Activated effector memory CD4-positive, alpha-beta T cell treated with anti-CD3 and anti-CD28 coated beads, Interleukin-2, amount 50 U/mL, for 16 hours (primary cell): ENCODE measurements around the gene SSBP3.

Experiments used
- DNase-seq: peaks from one replicate; pipeline ENCODE4 v3.0.0-alpha.2; 2020

The SSBP3 gene

GRCh38 chr1:54409156-54410142 lies 3.3 kb upstream of the SSBP3 start:
- no peak for DNase-seq

DNA sequence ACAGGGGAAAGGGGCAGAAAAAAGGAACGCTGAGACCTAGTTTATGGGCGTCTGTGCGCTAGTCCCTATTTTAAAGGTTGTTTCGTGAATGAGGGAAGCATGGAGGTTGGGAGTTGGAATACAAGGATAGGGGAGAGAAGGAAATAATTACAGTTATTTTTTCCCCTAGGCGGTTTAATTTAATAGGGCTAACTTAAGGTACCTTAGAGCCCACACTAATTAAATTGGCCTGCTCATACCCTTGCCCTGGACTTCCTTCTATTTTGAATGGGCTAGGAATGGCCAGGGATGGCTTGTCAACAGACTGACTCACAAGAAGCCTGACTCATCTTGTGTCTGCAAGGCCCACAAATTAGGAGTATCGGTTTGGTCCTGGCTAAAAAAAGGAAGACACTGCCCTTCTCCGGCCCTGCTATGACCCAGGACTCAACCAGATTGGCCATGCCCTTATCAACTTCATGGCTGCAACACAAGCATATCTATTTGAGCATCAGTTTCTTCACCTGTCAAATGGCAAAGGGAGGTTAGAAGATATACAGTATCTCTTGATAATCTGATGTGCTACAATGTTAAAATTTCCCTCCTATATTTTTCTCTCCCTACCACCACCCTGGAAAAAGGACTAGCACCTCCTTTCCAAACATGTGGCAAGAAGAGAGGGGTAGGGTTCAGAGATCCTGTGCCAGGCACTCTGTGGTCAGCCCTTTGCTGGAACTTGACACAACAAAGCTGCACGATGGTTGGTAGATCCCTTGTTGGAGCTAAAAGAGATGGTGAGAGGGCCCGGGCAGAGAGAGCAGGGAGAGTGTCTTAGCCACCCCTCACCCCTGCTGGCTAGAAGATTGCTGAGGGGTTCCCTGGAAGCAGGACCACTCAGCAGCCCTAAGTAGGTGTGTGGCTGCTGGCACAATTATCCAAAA lies 2.2 kb upstream of the SSBP3 start:
- no peak for DNase-seq

GRCh38 chr1:54407404-54408146 lies 1.4 kb upstream of the SSBP3 start:
- peak; percentile 84 for DNase-seq

DNA sequence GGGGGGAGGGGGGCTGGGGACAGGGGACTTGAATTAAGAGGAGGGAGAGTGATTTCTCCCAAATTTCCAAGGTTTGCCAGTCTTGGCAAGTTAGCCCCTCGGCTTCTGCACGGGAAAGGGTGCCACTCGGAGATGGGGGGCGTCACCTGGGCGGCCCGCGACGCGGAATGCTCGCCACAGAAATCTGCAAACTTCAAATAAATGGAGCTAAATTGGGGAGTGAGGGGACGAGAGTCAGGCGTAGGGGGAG lies 885 bp upstream of the SSBP3 start:
- DNase-seq: no peak

GRCh38 chr1:54405898-54406293 lies 298 bp downstream of the SSBP3 start:
- DNase-seq: no peak

- DNase-seq: peak; percentile 67
Measured at GRCh38 chr1:54404939-54405897, 976 bp downstream of the SSBP3 start.

DNA sequence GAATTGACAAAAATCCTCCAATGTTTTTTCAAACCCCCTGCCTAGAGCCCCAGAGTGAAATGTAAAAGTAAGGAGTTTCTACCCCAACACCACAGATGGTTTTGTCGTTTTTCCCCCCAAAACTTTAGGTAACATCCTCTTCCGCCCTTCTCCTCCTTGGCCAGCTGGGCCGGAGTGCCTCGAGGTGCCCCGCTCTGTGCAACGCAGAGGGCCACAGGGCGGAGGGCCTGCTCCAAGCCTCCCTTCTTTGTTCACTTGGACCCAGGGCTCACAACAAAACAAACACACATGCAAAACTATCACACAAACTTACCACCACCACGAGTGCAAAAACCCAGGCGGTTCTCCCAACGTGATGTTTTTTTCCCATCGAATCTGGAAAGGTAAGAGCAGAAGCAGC lies 1.9 kb downstream of the SSBP3 start:
- no peak for DNase-seq

GRCh38 chr1:54403808-54404261 lies 2.4 kb downstream of the SSBP3 start:
- no peak for DNase-seq

DNA sequence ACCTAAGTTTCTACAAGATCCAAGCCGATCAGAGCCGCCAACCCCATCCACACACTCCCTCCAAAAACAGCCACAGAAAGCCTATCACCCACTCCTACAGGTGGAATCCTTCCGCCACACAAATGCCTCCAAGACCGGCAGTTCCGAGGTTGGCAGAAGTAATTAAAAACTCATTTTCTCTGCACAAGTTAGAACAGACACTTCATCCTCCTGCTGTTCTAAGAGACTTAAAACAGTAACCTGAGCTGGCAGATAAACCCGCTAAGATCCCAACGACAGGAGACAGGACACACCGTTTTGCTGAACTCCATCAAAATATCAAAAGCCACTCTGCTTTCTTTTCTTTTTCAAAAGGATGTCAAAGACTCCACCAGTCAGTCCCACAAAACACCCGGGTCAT lies 2.8 kb downstream of the SSBP3 start:
- no peak for DNase-seq

DNA sequence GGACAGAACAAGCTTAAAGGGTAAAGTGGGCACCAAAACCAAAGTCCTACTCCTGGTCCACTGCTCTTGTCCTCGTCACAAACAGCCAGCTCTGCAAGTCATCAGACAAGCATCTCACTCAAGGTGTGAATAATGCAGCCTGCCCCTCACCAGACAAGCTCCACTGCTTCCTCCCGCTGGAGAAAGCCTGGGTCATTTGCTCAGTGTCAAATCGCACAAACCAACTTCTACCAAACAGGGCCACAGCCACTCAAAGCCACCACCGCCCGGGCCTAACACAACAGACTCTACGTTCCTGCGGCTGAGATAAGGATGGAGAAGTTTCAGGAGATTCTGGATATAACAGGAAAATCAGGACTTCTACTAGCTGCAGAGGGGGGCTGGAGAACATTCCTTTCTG lies 3.3 kb downstream of the SSBP3 start:
- DNase-seq: no peak

DNA sequence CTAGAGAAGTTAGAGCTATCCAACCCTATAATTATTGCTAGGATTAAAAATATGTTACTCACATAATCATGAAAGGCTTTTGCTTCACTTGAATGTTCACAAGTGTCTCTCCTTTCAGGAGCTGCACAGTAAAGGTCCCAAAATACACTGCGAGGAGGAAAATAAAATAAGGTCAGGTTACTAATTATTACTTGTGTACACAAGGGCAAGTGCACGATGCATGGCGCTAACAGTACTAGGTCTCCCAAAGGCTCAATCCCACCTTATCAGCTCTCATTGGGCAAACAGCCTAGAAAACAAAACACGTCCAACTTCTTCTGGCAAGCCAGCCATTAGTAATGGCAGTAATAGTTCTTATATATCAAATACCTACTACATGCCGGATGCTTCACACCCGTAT lies 4.4 kb downstream of the SSBP3 start:
- DNase-seq: no peak

- DNase-seq: no peak
Measured at GRCh38 chr1:54400329-54400728, 5.9 kb downstream of the SSBP3 start.

- DNase-seq: no peak
Measured at GRCh38 chr1:54399765-54400164, 6.4 kb downstream of the SSBP3 start.

DNA sequence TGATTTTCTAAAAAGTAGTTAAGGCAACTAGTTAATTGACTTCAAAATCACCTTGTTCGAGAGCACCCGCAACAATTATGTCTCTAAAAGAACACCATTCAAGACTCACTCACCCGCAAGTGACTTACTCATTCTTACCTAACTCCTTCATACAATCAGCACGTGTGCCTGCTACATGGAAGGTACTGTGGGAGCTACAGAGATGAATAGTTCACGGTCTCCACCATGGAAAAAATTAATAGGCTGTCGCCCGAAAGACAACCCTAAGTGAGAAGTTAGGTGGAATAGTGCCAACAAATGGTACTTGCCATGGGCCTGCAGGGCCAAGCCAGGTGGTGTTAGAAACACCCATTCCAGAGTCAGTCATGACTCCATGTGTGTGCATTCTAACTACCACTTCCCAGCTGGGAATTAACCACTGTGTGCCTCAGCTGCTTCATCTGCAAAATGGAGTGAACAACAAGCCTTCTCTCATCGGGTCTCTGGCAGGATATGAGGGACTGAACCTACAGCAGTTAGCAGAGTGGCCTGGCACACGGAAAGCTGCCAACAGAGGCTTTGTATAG lies 7.1 kb downstream of the SSBP3 start:
- DNase-seq: no peak

- DNase-seq: no peak
Measured at GRCh38 chr1:54397980-54398379, 8.2 kb downstream of the SSBP3 start.

GRCh38 chr1:54397090-54397591 lies 9.1 kb downstream of the SSBP3 start:
- no peak for DNase-seq

DNA sequence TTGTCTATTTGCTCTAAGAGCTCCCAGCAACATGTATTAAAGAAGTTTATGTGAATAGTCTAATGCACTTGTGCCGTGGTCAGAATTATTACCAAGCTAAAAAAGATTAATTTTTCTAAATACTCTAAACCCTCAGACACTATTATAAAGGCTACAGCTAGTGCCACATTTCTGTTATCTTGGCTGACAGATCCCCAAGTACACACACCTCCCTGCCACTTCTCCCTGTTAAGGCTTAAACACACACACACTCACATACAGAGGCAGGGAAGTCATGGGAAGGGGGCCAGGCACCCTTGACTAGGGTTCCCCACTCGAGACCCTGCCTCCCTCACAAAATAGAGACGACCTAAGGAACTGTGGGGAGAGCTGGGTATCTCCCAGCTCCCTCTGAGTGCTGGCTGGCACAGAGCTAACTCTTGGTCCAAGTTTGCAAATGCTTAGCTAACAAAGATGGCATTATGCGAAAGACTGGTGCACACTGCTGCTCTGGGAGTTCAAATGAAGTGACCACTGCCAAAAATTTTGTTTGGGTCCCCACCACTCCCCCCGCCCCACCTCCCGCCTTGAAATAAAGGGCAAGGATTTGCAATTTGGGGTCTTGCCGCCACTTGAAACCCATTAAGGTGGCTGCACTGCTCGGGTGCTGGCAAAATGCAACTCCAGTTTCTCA lies 9.8 kb downstream of the SSBP3 start:
- DNase-seq: no peak

DNA sequence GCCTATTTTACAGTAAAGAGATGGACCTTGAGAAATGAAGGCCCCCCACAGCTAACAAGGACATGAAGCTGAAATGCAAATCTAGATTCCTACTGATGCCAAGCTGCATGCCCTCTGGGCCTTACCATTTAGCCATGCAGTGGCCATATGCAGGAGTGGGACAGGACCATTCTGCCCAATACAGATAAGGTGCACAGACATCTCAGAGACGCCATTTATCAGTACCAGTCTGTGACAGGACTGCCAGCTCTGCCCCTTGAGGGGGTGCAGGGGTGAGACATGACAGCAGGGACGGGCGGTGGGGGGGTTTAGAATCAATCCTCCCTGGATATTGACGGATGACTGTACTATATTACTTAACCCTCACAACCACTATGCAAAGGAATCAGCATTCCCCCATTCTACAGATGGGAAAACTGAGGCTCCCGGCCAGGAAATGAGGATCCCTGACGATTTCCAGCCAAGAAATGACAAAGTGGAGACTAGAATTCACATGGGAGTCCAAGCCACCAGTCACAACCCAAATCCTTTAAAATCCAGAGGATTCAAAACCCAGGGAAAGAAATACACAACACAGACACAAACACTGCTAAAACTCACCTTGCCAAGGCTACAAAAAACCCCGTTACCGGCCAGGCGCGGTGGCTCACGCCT lies 10.8 kb downstream of the SSBP3 start:
- no peak for DNase-seq

GRCh38 chr1:54394104-54394503 lies 12.1 kb downstream of the SSBP3 start:
- DNase-seq: no peak

- no peak for DNase-seq
Measured at GRCh38 chr1:54392401-54392800, 13.8 kb downstream of the SSBP3 start.
